MM.1S (cell line): ENCODE data around the gene TNIK.

Experiments used
- DNase-seq: peaks from one replicate; pipeline ENCODE4 v3.0.0-alpha.2; 2015
- H2AFZ ChIP-seq: fragments of 300-600 bp; sonication (generic); 2 replicates; pipeline ENCODE4 v1.6.0; 2016; ENCODE audit warnings: antibody characterized with exemption, low read length
- H3F3A ChIP-seq: fragments of 300-600 bp; sonication (generic); 2 replicates; pipeline ENCODE4 v1.6.1; 2016; ENCODE audit warnings: mild to moderate bottlenecking, antibody characterized with exemption, low read length, moderate library complexity, mixed read lengths; ENCODE audit not compliant: insufficient read depth
- H3K27ac ChIP-seq: fragments of 300-600 bp; sonication (generic); 2 replicates; pipeline ENCODE4 v1.5.1; 2016; ENCODE audit warnings: mild to moderate bottlenecking, low read length
- H3K27me3 ChIP-seq: fragments of 300-600 bp; sonication (generic); replicated peaks from 2 replicates; pipeline ENCODE4 v1.6.0; 2016; ENCODE audit warnings: low read length; ENCODE audit not compliant: insufficient read depth
- H3K36me3 ChIP-seq: fragments of 300-600 bp; sonication (generic); replicated peaks from 2 replicates; pipeline ENCODE4 v1.6.1; 2016; ENCODE audit warnings: mild to moderate bottlenecking, low read length, mixed read lengths; ENCODE audit not compliant: insufficient read depth
- H3K4me1 ChIP-seq: fragments of 300-600 bp; sonication (generic); 2 replicates; pipeline ENCODE4 v1.6.1; 2016; ENCODE audit warnings: low read length, mixed read lengths
- H3K4me2 ChIP-seq: fragments of 300-600 bp; sonication (generic); 2 replicates; pipeline ENCODE4 v1.6.0; 2016; ENCODE audit warnings: low read depth, low read length
- H3K4me3 ChIP-seq: fragments of 300-600 bp; sonication (generic); 2 replicates; pipeline ENCODE4 v1.5.1; 2016; ENCODE audit warnings: low read length, mixed read lengths
- H3K79me2 ChIP-seq: fragments of 300-600 bp; sonication (generic); 2 replicates; pipeline ENCODE4 v1.6.1; 2016; ENCODE audit warnings: mixed run types, low read length, mixed read lengths
- H3K9ac ChIP-seq: fragments of 300-600 bp; sonication (generic); 2 replicates; pipeline ENCODE4 v1.6.1; 2016; ENCODE audit warnings: low read length, mixed read lengths
- H3K9me2 ChIP-seq: fragments of 300-600 bp; sonication (generic); replicated peaks from 2 replicates; pipeline ENCODE4 v1.6.1; 2016; ENCODE audit warnings: mild to moderate bottlenecking, low read length, mixed read lengths; ENCODE audit not compliant: insufficient read depth
- H3K9me3 ChIP-seq: fragments of 300-600 bp; sonication (generic); replicated peaks from 2 replicates; pipeline ENCODE4 v1.6.1; 2016; ENCODE audit warnings: mild to moderate bottlenecking, low read length, mixed read lengths; ENCODE audit not compliant: insufficient read depth
- H4K20me1 ChIP-seq: fragments of 300-600 bp; sonication (generic); 2 replicates; pipeline ENCODE4 v1.6.1; 2016; ENCODE audit warnings: mild to moderate bottlenecking, low read length, moderate library complexity, mixed read lengths; ENCODE audit not compliant: insufficient read depth
- CTCF ChIP-seq: fragments of 300-600 bp; sonication (generic); IDR thresholded peaks from 2 replicates; pipeline ENCODE4 v1.5.1; 2016; ENCODE audit warnings: antibody characterized with exemption, low read length, mixed read lengths
- EZH2 ChIP-seq: fragments of 300-600 bp; sonication (generic); optimal IDR thresholded peaks from 2 replicates; pipeline ENCODE3; 2017; ENCODE audit warnings: low read depth, mild to moderate bottlenecking, antibody characterized with exemption, low read length, mixed read lengths
- EZH2phosphoT487 ChIP-seq: fragments of 300-600 bp; sonication (generic); IDR thresholded peaks from 2 replicates; pipeline ENCODE4 v1.6.1; 2018; ENCODE audit warnings: antibody characterized with exemption, low read length

The TNIK gene

GRCh38 chr3:171301002-171301401, 159.2 kb downstream of the TNIK start:
- Histone ChIP-seq H3K4me3 (no peak overlapping the region), H3K4me2 (no peak overlapping the region)
- DNase-seq = no peak

GRCh38 chr3:171297951-171298350, 162.3 kb downstream of the TNIK start:
- Histone ChIP-seq H3K79me2 (no peaks in the 10 kb centered on the region), H3K9me2 (no peaks in the 10 kb centered on the region), H4K20me1 (no peaks in the 10 kb centered on the region), H3K27ac (no peak overlapping the region), H3K27me3 (no peaks in the 10 kb centered on the region), H3K9me3 (no peaks in the 10 kb centered on the region), H2AFZ (no peak overlapping the region), H3K9ac (no peak overlapping the region), H3K4me2 (no peak overlapping the region), H3K4me3 (no peak overlapping the region), H3K36me3 (no peaks in the 10 kb centered on the region), H3F3A (no peaks in the 10 kb centered on the region), H3K4me1 (no peaks in the 10 kb centered on the region)
- no peak for TF ChIP-seq CTCF
- TF ChIP-seq EZH2 = no peak
- no peak for TF ChIP-seq EZH2phosphoT487
- DNase-seq = no peak

More at GRCh38 chr3:171301002-171301401, 159.2 kb downstream of the TNIK start:
- no peaks in the 10 kb centered on the region for H3F3A ChIP-seq
- H3K27ac ChIP-seq = no peak overlapping the region
- TF ChIP-seq CTCF = no peak
- TF ChIP-seq EZH2 = no peak
- TF ChIP-seq EZH2phosphoT487 = no peak
- H3K79me2 ChIP-seq = no peaks in the 10 kb centered on the region
- no peaks in the 10 kb centered on the region for H3K9me2 ChIP-seq
- no peaks in the 10 kb centered on the region for H3K4me1 ChIP-seq
- no peaks in the 10 kb centered on the region for H4K20me1 ChIP-seq
- H3K9ac ChIP-seq = no peak overlapping the region
- no peaks in the 10 kb centered on the region for H3K9me3 ChIP-seq
- H3K36me3 ChIP-seq = no peaks in the 10 kb centered on the region
- H3K27me3 ChIP-seq = no peaks in the 10 kb centered on the region
- H2AFZ ChIP-seq = no peak overlapping the region

- no peak for DNase-seq
- TF ChIP-seq EZH2 = no peak
- no peak for TF ChIP-seq CTCF
- Histone ChIP-seq H3K27me3 (no peaks in the 10 kb centered on the region), H3K4me2 (no peak overlapping the region), H3K9me3 (no peaks in the 10 kb centered on the region), H3K27ac (no peak overlapping the region), H2AFZ (no peak overlapping the region), H3K4me3 (no peak overlapping the region), H3K79me2 (no peaks in the 10 kb centered on the region), H3K9me2 (no peaks in the 10 kb centered on the region), H3K36me3 (no peaks in the 10 kb centered on the region), H3F3A (no peaks in the 10 kb centered on the region), H3K4me1 (no peaks in the 10 kb centered on the region), H4K20me1 (no peaks in the 10 kb centered on the region), H3K9ac (no peak overlapping the region)
Observed at GRCh38 chr3:171297207-171297606, 163.0 kb downstream of the TNIK start.
